Astrocyte (in vitro differentiated cells and primary cell): ENCODE measurements around the gene CREB3L2. TPM values are rescaled to one million over a fixed set of nuclear protein-coding genes. Genes with fewer than 3 reads are reported as not detected.
A peak's percentile ranks its signal among the peaks of the same experiment; 100 is the strongest.

Source experiments
- DNase-seq: peaks from one replicate; pipeline ENCODE4 v3.0.0-alpha.2; 2010; ENCODE audit warnings: low read depth
- FAIRE-seq: peaks from 2 replicates; lab custom pipeline; 2011; peaks lifted over from hg19 to GRCh38; lab: Jason Lieb, UNC
- H2AFZ ChIP-seq: 2 replicates; pipeline ENCODE4 v1.6.0; 2012; ENCODE audit warnings: low read depth, low read length, inconsistent platforms
- H3K27ac ChIP-seq: 2 replicates; pipeline ENCODE4 v1.5.1; 2011; ENCODE audit warnings: low read depth, low read length, inconsistent platforms
- H3K27me3 ChIP-seq: 2 replicates; pipeline ENCODE4 v1.6.0; 2011; ENCODE audit warnings: low read length, inconsistent platforms; ENCODE audit not compliant: insufficient read depth
- H3K36me3 ChIP-seq: 2 replicates; pipeline ENCODE4 v1.5.1; 2011; ENCODE audit warnings: low read length, inconsistent platforms; ENCODE audit not compliant: insufficient read depth
- H3K4me1 ChIP-seq: 2 replicates; pipeline ENCODE4 v1.5.1; 2011; ENCODE audit warnings: low read length, inconsistent platforms; ENCODE audit not compliant: insufficient read depth
- H3K4me2 ChIP-seq: 2 replicates; pipeline ENCODE4 v1.6.0; 2012; ENCODE audit warnings: low read length, inconsistent platforms
- H3K4me3 ChIP-seq: 2 replicates; pipeline ENCODE4 v1.5.1; 2011; ENCODE audit warnings: low read depth, mild to moderate bottlenecking, low read length, inconsistent platforms; ENCODE audit not compliant: insufficient read depth
- H3K79me2 ChIP-seq: 2 replicates; pipeline ENCODE4 v1.6.0; 2012; ENCODE audit warnings: mild to moderate bottlenecking, low read length, inconsistent platforms; ENCODE audit not compliant: insufficient read depth
- H3K9ac ChIP-seq: 2 replicates; pipeline ENCODE4 v1.6.0; 2012; ENCODE audit warnings: mild to moderate bottlenecking, low read length, inconsistent platforms
- H3K9me3 ChIP-seq: 2 replicates; pipeline ENCODE4 v1.5.1; 2012; ENCODE audit warnings: low read depth, mild to moderate bottlenecking, low read length, inconsistent platforms; ENCODE audit not compliant: insufficient read depth
- H4K20me1 ChIP-seq: 2 replicates; pipeline ENCODE4 v1.6.0; 2012; ENCODE audit warnings: low read length, inconsistent platforms; ENCODE audit not compliant: insufficient read depth
- H3K27ac Mint-ChIP-seq: one replicate; pipeline ENCODE4 v1.8.0; 2021; ENCODE audit warnings: mild to moderate bottlenecking, mixed read lengths; ENCODE audit not compliant: unreplicated experiment
- H3K27me3 Mint-ChIP-seq: one replicate; pipeline ENCODE4 v1.8.0; 2021; ENCODE audit warnings: low read depth, mixed read lengths; ENCODE audit not compliant: unreplicated experiment
- H3K36me3 Mint-ChIP-seq: one replicate; pipeline ENCODE4 v1.8.0; 2021; ENCODE audit warnings: low read depth, mixed read lengths; ENCODE audit not compliant: unreplicated experiment
- H3K4me1 Mint-ChIP-seq: one replicate; pipeline ENCODE4 v1.8.0; 2021; ENCODE audit warnings: low read depth, mixed read lengths; ENCODE audit not compliant: unreplicated experiment
- H3K4me3 Mint-ChIP-seq: one replicate; pipeline ENCODE4 v1.8.0; 2021; ENCODE audit warnings: mild to moderate bottlenecking, moderate library complexity, mixed read lengths; ENCODE audit not compliant: unreplicated experiment
- H3K9me3 Mint-ChIP-seq: one replicate; pipeline ENCODE4 v1.8.0; 2021; ENCODE audit warnings: mild to moderate bottlenecking, mixed read lengths; ENCODE audit not compliant: unreplicated experiment
- CTCF ChIP-seq: IDR thresholded peaks from 2 replicates; pipeline ENCODE4 v1.5.1; 2011; ENCODE audit warnings: low read depth, mild to moderate bottlenecking, inconsistent platforms, low read length, moderate library complexity; ENCODE audit not compliant: insufficient read depth
- EZH2 ChIP-seq: IDR thresholded peaks from 2 replicates; pipeline ENCODE4 v1.6.1; 2012; ENCODE audit warnings: mild to moderate bottlenecking, low read length, inconsistent platforms; ENCODE audit not compliant: insufficient read depth
- total RNA-seq: library from RNA; stranded (reverse); gene quantifications from 2 replicates; pipeline ENCODE4 v1.2.1, GENCODE V29; 2021

Gene CREB3L2
- total RNA-seq, 1 donor from 2014 or later: 116 TPM

DNA sequence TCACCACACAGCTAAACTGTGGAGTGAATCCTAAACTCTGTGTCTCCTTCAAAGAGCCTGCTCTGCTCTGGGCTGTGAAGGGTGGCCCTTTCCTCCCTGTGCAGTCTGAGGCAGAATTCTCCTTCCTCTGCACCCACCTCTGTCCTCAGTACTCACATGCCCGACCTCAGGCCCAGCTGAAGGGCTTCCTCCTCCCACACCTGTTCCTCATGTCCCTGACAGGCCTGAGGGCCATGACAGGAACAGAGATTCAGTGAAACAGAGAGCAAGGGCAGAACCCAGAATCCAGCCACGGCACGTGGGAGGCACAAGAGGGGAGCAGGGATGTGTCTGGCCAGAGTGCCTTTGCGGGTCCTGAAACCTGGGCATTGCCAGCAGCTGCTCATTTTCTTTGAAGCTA is 13.9 kb downstream of the CREB3L2 start:
- Histone ChIP-seq H3K27ac (peak overlapping the region; percentile 6), H3K9me3 (no peaks in the 10 kb centered on the region), H2AFZ (no peak overlapping the region), H4K20me1 (peaks cover 59% of the 10 kb centered on the region), H3K9ac (peak overlapping the region; percentile 1), H3K4me1 (peaks cover 76% of the 10 kb centered on the region), H3K79me2 (peaks cover 91% of the 10 kb centered on the region), H3K27me3 (no peaks in the 10 kb centered on the region), H3K4me3 (no peak overlapping the region), H3K36me3 (no peaks in the 10 kb centered on the region), H3K4me2 (no peak overlapping the region)
- Mint-ChIP-seq H3K4me1 (peaks cover 61% of the 10 kb centered on the region), H3K27ac (no peak overlapping the region), H3K4me3 (no peak overlapping the region), H3K9me3 (no peaks in the 10 kb centered on the region), H3K36me3 (peaks cover 17% of the 10 kb centered on the region), H3K27me3 (no peaks in the 10 kb centered on the region)
- no peak for TF ChIP-seq EZH2
- no peak for TF ChIP-seq CTCF
- DNase-seq: no peak
- no peak for FAIRE-seq

DNA sequence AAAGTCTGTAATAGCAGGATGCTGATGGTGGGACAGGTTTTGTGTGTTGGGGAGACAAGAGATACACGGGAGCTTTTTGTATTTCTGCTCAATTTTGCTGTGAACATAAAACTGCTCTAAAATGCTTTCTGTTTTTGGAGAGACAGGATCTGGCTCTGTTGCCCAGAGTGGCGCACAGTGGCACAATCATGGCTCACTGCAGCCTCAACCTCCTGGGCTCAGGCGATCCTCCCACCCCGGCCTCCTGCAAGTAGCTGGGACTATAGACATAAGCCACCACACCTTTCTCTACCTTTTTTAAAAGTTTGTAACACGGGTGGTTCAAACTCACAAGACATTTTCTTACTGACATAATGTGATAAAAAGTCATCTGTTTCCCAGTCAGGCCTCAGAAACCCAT is 14.3 kb downstream of the CREB3L2 start:
- H3K36me3 ChIP-seq: no peaks in the 10 kb centered on the region
- H3K9me3 ChIP-seq: no peaks in the 10 kb centered on the region
- no peak overlapping the region for H3K4me3 ChIP-seq
- no peak overlapping the region for H3K27ac ChIP-seq
- H3K27me3 Mint-ChIP-seq: no peaks in the 10 kb centered on the region
- H3K36me3 Mint-ChIP-seq: peaks cover 14% of the 10 kb centered on the region
- DNase-seq (no peak), FAIRE-seq (no peak)
- no peak overlapping the region for H2AFZ ChIP-seq
- H3K4me1 Mint-ChIP-seq: peaks cover 60% of the 10 kb centered on the region
- H3K27me3 ChIP-seq: no peaks in the 10 kb centered on the region
- H3K4me3 Mint-ChIP-seq: no peak overlapping the region
- peaks cover 91% of the 10 kb centered on the region for H3K79me2 ChIP-seq
- no peaks in the 10 kb centered on the region for H3K9me3 Mint-ChIP-seq
- TF ChIP-seq CTCF (no peak), EZH2 (no peak)
- peaks cover 57% of the 10 kb centered on the region for H4K20me1 ChIP-seq
- peak overlapping the region; percentile 21 for H3K27ac Mint-ChIP-seq
- H3K4me2 ChIP-seq: peak overlapping the region; percentile 11
- peaks cover 72% of the 10 kb centered on the region for H3K4me1 ChIP-seq
- peak overlapping the region; percentile 22 for H3K9ac ChIP-seq

GRCh38 chr7:137987018-137987349 is 14.9 kb downstream of the CREB3L2 start:
- H3K27ac ChIP-seq: peak overlapping the region; percentile 13
- no peaks in the 10 kb centered on the region for H3K27me3 Mint-ChIP-seq
- peaks cover 15% of the 10 kb centered on the region for H3K36me3 Mint-ChIP-seq
- peak overlapping the region; percentile 11 for H3K4me2 ChIP-seq
- TF ChIP-seq EZH2 (no peak), CTCF (no peak)
- H3K4me1 Mint-ChIP-seq: peaks cover 59% of the 10 kb centered on the region
- H3K9me3 Mint-ChIP-seq: no peaks in the 10 kb centered on the region
- no peaks in the 10 kb centered on the region for H3K27me3 ChIP-seq
- no peak overlapping the region for H2AFZ ChIP-seq
- DNase-seq: no peak
- H3K4me1 ChIP-seq: peaks cover 69% of the 10 kb centered on the region
- H3K9ac ChIP-seq: peak overlapping the region; percentile 22
- peaks cover 91% of the 10 kb centered on the region for H3K79me2 ChIP-seq
- H3K36me3 ChIP-seq: no peaks in the 10 kb centered on the region
- H3K4me3 Mint-ChIP-seq: no peak overlapping the region
- peaks cover 53% of the 10 kb centered on the region for H4K20me1 ChIP-seq
- FAIRE-seq: no peak
- peaks cover 2% of the 10 kb centered on the region for H3K9me3 ChIP-seq
- no peak overlapping the region for H3K27ac Mint-ChIP-seq
- no peak overlapping the region for H3K4me3 ChIP-seq
